Fibroblast of lung (primary cell): Measurements from ENCODE around the gene FCER2. TPM values are rescaled to one million over a fixed set of nuclear protein-coding genes. Genes with fewer than 3 reads are reported as not detected.
"Not testable (repeated sequence)": the region's sequence is repeated elsewhere in the genome, so short reads cannot be mapped to it uniquely, and the experiment has no call there.

Source experiments
- DNase-seq, 2 donors: peaks; one replicate each; pipeline versions ENCODE4 v3.0.0 to v3.0.0-alpha.2; 2010; ENCODE audit warnings: low read depth in 2 of 2
- H2AFZ ChIP-seq: 2 replicates; pipeline ENCODE4 v1.5.1; 2012; ENCODE audit warnings: low read length, control low read depth, inconsistent platforms
- H3K27ac ChIP-seq: 2 replicates; pipeline ENCODE4 v1.5.1; 2011; ENCODE audit warnings: low read length, control low read depth; ENCODE audit not compliant: insufficient read depth
- H3K27me3 ChIP-seq: 2 replicates; pipeline ENCODE4 v1.5.1; 2011; ENCODE audit warnings: mild to moderate bottlenecking, low read length; ENCODE audit not compliant: control insufficient read depth, insufficient read depth
- H3K36me3 ChIP-seq: 2 replicates; pipeline ENCODE4 v1.5.1; 2011; ENCODE audit warnings: low read length; ENCODE audit not compliant: control insufficient read depth, insufficient read depth
- H3K4me1 ChIP-seq: 2 replicates; pipeline ENCODE4 v1.5.1; 2011; ENCODE audit warnings: low read length; ENCODE audit not compliant: control insufficient read depth, insufficient read depth; ENCODE audit errors: extremely low read depth
- H3K4me2 ChIP-seq: 2 replicates; pipeline ENCODE4 v1.5.1; 2011; ENCODE audit warnings: low read length, control low read depth; ENCODE audit not compliant: insufficient read depth; ENCODE audit errors: extremely low read depth
- H3K4me3 ChIP-seq, 4 experiments: fragments of 200-600 bp in 1 of 4; sonication (generic) in 1 of 4; replicated peaks in 1 of 4; 2 replicates each; pipeline ENCODE4 v1.5.1; 2011 to 2016; ENCODE audit warnings: low read length in 4 of 4, low read depth in 3 of 4, mild to moderate bottlenecking in 3 of 4, control low read depth in 2 of 4, inconsistent platforms in 1 of 4, mixed read lengths in 1 of 4; ENCODE audit not compliant: insufficient read depth in 1 of 4; ENCODE audit errors: control extremely low read depth in 1 of 4
- H3K79me2 ChIP-seq: 2 replicates; pipeline ENCODE4 v1.5.1; 2012; ENCODE audit warnings: mild to moderate bottlenecking, low read length, inconsistent platforms; ENCODE audit not compliant: control insufficient read depth, insufficient read depth
- H3K9ac ChIP-seq: 2 replicates; pipeline ENCODE4 v1.5.1; 2011; ENCODE audit warnings: mild to moderate bottlenecking, low read length, control low read depth; ENCODE audit not compliant: insufficient read depth
- H3K9me3 ChIP-seq: 2 replicates; pipeline ENCODE4 v1.5.1; 2012; ENCODE audit warnings: low read depth, low read length; ENCODE audit not compliant: control insufficient read depth, insufficient read depth
- H4K20me1 ChIP-seq: 2 replicates; pipeline ENCODE4 v1.5.1; 2011; ENCODE audit warnings: low read length; ENCODE audit not compliant: control insufficient read depth, insufficient read depth; ENCODE audit errors: extremely low read depth
- EZH2 ChIP-seq: IDR thresholded peaks from 2 replicates; pipeline ENCODE4 v1.5.1; 2012; ENCODE audit warnings: low read length, control low read depth, mild to moderate bottlenecking; ENCODE audit errors: missing control alignments
- polyA plus RNA-seq, 2 donors: library from polyadenylated mRNA; depleted of rRNA in 1 of 2; stranded (reverse) in 1 of 2; unstranded in 1 of 2; fragments of >200 nt; gene quantifications; 2 replicates each; pipeline ENCODE4 v1.2.1, GENCODE V29; 2011 to 2012; ENCODE audit warnings: missing spikeins in 1 of 2
- total RNA-seq: library from RNA; depleted of rRNA; stranded (reverse); fragments of >200 nt; gene quantifications from 2 replicates; pipeline ENCODE4 v1.2.1, GENCODE V29; 2014
- TF ChIP-seq, protein P1 (sequence below), 2 donors: IDR thresholded peaks in 1 of 2; conservative IDR thresholded peaks in 1 of 2; 1 replicate in 1 of 2; 2 replicates in 1 of 2; pipeline ENCODE4 v1.5.1; 2011 to 2012; ENCODE audit warnings: low read length in 2 of 2, control low read depth in 1 of 2, inconsistent platforms in 1 of 2, low read depth in 1 of 2, mild to moderate bottlenecking in 1 of 2

The FCER2 gene
- total and polyA plus RNA-seq, 2 donors (not counting 1 experiment from before 2014, with no cell fraction given): not detected

DNA sequence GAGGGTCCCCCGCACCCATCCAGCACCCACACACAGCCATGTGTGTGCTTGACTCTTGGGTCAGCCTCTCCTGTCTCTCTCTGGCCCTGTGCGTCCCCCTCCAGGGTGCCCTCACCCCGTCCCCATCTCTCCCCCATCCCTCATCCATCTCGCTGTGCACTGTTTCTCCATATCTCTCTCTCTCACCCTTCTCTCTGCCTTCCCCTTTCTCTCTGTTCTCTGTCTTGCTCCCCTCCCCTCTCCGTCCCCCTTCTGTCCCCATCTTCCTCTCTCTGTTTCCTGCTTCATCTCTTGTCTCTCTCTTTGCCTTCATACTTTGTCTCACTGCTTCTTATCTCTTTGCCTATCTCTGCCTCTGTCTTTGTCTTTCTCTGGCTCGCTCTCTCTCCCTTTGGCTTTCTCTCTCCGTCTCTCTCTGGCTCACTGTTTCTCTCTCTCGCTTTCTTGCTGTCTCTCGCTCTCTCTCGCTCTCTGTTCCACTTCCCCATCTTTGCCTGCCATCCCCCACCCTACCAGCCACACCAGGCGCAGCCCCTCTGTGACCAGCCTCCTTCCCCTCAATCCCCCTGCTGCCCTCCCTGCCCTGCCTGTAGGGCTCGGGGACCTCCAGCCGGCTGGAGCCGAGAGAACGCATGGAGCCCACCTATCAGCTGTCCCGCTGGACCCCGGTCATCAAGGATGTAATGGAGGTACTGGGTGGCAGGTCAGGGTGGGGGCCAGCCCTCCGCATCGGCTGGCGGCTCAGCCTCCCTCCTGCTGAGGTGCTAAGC lies 56.1 kb downstream of the FCER2 start:
- H3K36me3 ChIP-seq: no peaks in the 10 kb centered on the region
- no peak overlapping the region for H3K4me3 ChIP-seq
- H3K9ac ChIP-seq: no peak overlapping the region
- no peaks in the 10 kb centered on the region for H3K27me3 ChIP-seq
- H2AFZ ChIP-seq: no peak overlapping the region
- no peak overlapping the region for H3K27ac ChIP-seq
- no peaks in the 10 kb centered on the region for H4K20me1 ChIP-seq
- no peak overlapping the region for H3K4me2 ChIP-seq
- no peaks in the 10 kb centered on the region for H3K79me2 ChIP-seq
- DNase-seq: no peak
- no peaks in the 10 kb centered on the region for H3K9me3 ChIP-seq
- no peaks in the 10 kb centered on the region for H3K4me1 ChIP-seq
- TF ChIP-seq, protein P1, sequence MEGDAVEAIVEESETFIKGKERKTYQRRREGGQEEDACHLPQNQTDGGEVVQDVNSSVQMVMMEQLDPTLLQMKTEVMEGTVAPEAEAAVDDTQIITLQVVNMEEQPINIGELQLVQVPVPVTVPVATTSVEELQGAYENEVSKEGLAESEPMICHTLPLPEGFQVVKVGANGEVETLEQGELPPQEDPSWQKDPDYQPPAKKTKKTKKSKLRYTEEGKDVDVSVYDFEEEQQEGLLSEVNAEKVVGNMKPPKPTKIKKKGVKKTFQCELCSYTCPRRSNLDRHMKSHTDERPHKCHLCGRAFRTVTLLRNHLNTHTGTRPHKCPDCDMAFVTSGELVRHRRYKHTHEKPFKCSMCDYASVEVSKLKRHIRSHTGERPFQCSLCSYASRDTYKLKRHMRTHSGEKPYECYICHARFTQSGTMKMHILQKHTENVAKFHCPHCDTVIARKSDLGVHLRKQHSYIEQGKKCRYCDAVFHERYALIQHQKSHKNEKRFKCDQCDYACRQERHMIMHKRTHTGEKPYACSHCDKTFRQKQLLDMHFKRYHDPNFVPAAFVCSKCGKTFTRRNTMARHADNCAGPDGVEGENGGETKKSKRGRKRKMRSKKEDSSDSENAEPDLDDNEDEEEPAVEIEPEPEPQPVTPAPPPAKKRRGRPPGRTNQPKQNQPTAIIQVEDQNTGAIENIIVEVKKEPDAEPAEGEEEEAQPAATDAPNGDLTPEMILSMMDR (conservative IDR thresholded peaks at IDR 0.05 in 1 of 2, IDR thresholded peaks at IDR 0.05 in 1 of 2; ENCODE audit: low read depth in 1 of 2, low read length in 2 of 2): no peak
- TF ChIP-seq EZH2: no peak

GRCh38 chr19:7645163-7645562 lies 56.8 kb downstream of the FCER2 start:
- TF ChIP-seq EZH2: no peak
- TF ChIP-seq, protein P1 (conservative IDR thresholded peaks at IDR 0.05 in 1 of 2, IDR thresholded peaks at IDR 0.05 in 1 of 2; ENCODE audit: low read depth in 1 of 2, low read length in 2 of 2): no peak
- DNase-seq: no peak
- no peaks in the 10 kb centered on the region for H3K4me1 ChIP-seq
- no peak overlapping the region for H3K4me2 ChIP-seq
- no peaks in the 10 kb centered on the region for H3K9me3 ChIP-seq
- no peaks in the 10 kb centered on the region for H4K20me1 ChIP-seq
- no peak overlapping the region for H3K4me3 ChIP-seq
- no peak overlapping the region for H3K27ac ChIP-seq
- H3K9ac ChIP-seq: no peak overlapping the region
- no peaks in the 10 kb centered on the region for H3K79me2 ChIP-seq
- H2AFZ ChIP-seq: no peak overlapping the region
- H3K27me3 ChIP-seq: no peaks in the 10 kb centered on the region
- no peaks in the 10 kb centered on the region for H3K36me3 ChIP-seq

DNA sequence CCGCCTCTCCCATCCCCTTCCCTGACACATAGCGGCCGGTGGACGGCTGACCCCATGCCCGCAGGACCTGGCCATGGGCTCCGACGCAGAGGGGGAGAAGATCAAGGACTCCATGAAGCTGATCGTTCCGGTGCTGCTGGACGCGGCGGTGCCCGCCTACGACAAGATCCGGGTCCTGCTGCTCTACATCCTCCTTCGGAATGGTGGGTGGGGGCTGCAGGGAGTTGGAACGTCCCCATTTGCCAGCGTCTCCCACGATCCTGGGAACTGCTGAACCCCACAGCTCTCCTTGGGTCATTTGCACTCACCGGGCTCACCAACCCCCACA lies 57.4 kb downstream of the FCER2 start:
- no peak for TF ChIP-seq EZH2
- Histone ChIP-seq H3K9ac (no peak overlapping the region), H3K9me3 (no peaks in the 10 kb centered on the region), H2AFZ (no peak overlapping the region), H3K27ac (no peak overlapping the region), H3K4me2 (no peak overlapping the region), H3K36me3 (no peaks in the 10 kb centered on the region), H4K20me1 (no peaks in the 10 kb centered on the region), H3K79me2 (no peaks in the 10 kb centered on the region), H3K4me3 (no peak overlapping the region), H3K4me1 (no peaks in the 10 kb centered on the region), H3K27me3 (no peaks in the 10 kb centered on the region)
- no peak for DNase-seq

GRCh38 chr19:7643629-7644549 lies 58.0 kb downstream of the FCER2 start:
- H4K20me1 ChIP-seq, H3K9ac ChIP-seq, H3K4me3 ChIP-seq, H3K79me2 ChIP-seq, H2AFZ ChIP-seq, H3K36me3 ChIP-seq, H3K4me1 ChIP-seq, DNase-seq, H3K27ac ChIP-seq, H3K4me2 ChIP-seq, H3K9me3 ChIP-seq, H3K27me3 ChIP-seq: not testable (repeated sequence)
